GM19467 (cell line): Measurements from ENCODE around the gene C11orf24.

Experiments used
- ATAC-seq: cut with Tn5 transposase; IDR thresholded peaks from one replicate; pipeline ENCODE4 v1.9.1; 2021; ENCODE audit warnings: mild to moderate bottlenecking, moderate library complexity; ENCODE audit not compliant: unreplicated experiment

The C11orf24 gene

DNA sequence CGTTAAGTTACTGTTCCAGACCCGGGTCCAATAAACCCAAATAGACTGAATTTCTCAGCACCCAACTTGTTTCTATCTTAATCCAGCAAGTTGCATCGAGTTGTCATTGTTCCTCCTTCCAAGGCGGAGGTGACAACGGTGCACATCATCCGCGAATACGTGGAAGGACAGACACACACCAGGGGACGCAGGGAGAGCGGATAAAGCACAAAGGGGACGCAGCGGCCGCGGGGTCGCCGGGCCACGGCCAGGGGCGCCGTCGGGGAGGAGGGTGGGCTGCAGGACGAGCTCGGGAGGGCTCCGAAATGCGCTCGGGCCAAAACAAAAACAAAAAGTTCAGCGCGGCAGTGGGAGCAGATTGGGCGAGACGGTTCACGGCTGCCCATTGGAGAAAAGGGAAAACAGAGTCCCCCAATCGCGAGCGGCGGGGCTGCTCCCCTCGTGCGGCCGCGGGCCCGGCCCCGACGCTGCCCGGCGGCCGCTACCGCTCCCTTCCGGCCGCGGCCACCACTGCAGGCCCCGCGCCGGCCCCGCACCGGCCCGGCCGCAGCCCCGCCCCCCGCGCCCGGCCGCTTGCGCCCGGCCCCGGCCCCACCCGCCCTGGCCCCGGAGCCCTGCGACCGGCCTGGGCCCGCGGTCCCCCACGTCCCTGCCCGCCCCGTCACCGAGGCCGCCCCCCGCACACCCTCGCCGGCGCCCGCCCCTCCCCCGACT lies 59.2 kb downstream of the C11orf24 start:
- peak; percentile 50 for ATAC-seq

DNA sequence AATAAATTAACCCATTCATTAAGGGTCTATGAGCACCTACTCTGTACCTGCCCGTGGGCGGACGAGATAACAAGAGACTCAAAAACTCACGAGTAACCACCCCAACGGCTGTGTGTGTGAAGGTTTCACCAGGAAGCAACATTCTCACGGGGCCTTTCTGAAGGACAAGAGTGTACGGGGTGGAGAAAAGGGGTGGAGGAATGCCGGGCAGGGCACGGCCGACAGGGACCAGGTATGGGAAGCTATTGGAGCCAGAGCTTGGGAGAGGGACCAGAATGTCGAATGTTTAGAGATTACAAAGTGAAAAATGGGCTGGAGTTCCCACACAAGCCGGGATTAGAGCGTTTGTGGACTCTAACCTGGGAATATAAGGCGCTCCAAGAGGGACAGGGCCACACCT lies 60.2 kb downstream of the C11orf24 start:
- ATAC-seq = no peak
